Activated CD8-positive, alpha-beta memory T cell treated with anti-CD3 and anti-CD28 coated beads for 36 hours (primary cell): ENCODE data around the gene VDR. TPM values are rescaled to one million over a fixed set of nuclear protein-coding genes. Genes with fewer than 3 reads are reported as not detected.

Source experiments
- CTCF ChIA-PET: fragments of 350-600 bp; sonication (Branson Sonifier 250); formaldehyde crosslinking; loops from one replicate; lab custom pipeline; 2021; ENCODE audit warnings: antibody characterized with exemption; lab: Charles Lee
- POLR2A ChIA-PET: fragments of 350-600 bp; sonication (Branson Sonifier 250); formaldehyde crosslinking; loops from one replicate; lab custom pipeline; 2021; ENCODE audit warnings: antibody characterized with exemption; lab: Charles Lee
- total RNA-seq, 2 experiments: library from RNA; stranded (reverse); gene quantifications; one replicate each; pipeline ENCODE4 v1.2.3, GENCODE V29; 2021

Gene VDR
- total RNA-seq, 2 experiments from 2014 or later = 104 to 106 TPM

DNA sequence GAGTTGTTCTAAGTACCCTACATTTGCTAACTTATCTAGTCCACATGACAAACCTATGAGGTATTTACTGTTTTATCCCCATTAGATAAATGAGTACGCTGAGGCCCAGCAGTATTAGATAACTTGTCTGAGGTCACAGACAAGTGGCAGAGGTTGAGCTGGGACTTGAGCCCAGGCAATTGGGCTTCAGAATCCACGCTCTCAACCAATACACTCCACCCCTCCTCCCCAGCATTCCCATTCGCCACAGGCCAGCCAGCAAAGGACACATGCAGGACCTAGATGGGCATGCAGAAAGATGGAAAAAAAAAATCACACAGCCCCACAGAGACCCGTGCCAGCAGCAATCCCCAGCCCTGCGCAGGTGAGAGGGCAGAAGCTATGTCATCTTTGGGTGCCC, 97.5 kb downstream of the VDR start:
- CTCF ChIA-PET = interaction anchor here (0.9 to 12.3 kb wide), 11 partner anchors 10 to 92 kb away, joined by 3 to 185 read pairs (median 4); partner anchors contain the start of gene HDAC7
- POLR2A ChIA-PET = interaction anchor here (1.2 to 2.8 kb wide), 7 partner anchors 9 to 78 kb away, joined by 4 to 39 read pairs (median 8); partner anchors contain the start of gene HDAC7

DNA sequence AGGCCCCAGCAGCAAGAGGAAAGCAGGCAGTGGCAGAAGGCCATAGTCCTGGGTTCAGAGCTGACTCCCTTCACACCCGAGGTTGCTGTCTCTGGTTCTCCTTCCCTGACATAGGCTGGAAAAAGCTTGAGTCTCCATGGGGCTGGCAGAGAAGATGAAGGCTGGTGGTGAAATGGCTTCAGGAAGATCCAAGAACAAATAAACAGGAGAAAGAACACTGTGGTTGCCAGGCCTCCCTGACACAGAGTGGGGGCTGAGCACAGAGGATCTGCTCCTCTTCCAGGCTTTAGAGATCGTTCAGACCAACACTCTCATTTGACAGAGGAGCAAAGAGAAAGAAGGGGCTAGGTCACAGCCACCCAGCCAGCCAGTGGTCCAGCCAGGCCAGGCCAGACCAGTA, 99.4 kb downstream of the VDR start:
- CTCF ChIA-PET = interaction anchor here (1.0 to 12.3 kb wide), 3 partner anchors 32 to 90 kb away, joined by 3 to 185 read pairs (median 3); no protein-coding TSS in a partner anchor
- POLR2A ChIA-PET = interaction anchor here (1.1 kb wide), 1 partner anchor 26 kb away, joined by 5 read pairs; no protein-coding TSS in a partner anchor

- ChIA-PET POLR2A (interaction anchor here (1.1 kb wide), 1 partner anchor 28 kb away, joined by 5 read pairs; no protein-coding TSS in a partner anchor), CTCF (interaction anchor here (0.5 to 12.3 kb wide), 7 partner anchors 9 to 88 kb away, joined by 3 to 185 read pairs (median 3); no protein-coding TSS in a partner anchor)
These were observed 100.6 kb downstream of the VDR start for GRCh38 chr12:47804171-47804570.

- ChIA-PET POLR2A (no interaction called here), CTCF (interaction anchor here (1.1 to 12.3 kb wide), 6 partner anchors 8 to 88 kb away, joined by 3 to 185 read pairs (median 9); no protein-coding TSS in a partner anchor)
These were observed 101.5 kb downstream of the VDR start for GRCh38 chr12:47803191-47803875.

DNA sequence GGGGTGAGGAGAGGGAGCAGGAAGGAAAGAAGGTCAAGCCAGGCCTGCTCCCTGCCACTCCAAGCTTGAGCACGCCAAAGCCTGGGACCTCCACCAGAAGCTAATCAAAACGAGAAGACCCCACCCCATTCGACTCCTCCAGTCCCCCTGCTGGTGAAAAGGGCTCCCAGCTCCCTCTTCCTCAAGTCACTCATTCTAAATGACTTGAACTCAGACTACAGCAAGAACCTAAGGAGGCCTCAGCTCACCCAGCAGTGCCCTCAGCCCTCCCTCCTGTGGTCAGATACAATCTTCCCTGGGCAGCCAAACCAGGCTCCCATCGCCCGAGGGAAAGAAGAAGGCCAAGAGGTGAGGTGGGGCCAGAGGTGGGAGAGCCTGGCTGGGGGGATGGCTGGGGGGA, 102.5 kb downstream of the VDR start:
- CTCF ChIA-PET = interaction anchor here (0.9 to 3.5 kb wide), 7 partner anchors 8 to 36 kb away, joined by 3 to 13 read pairs (median 5); no protein-coding TSS in a partner anchor
- POLR2A ChIA-PET = interaction anchor here (1.0 kb wide), 1 partner anchor 17 kb away, joined by 3 read pairs; the partner anchor contains the start of gene HDAC7

DNA sequence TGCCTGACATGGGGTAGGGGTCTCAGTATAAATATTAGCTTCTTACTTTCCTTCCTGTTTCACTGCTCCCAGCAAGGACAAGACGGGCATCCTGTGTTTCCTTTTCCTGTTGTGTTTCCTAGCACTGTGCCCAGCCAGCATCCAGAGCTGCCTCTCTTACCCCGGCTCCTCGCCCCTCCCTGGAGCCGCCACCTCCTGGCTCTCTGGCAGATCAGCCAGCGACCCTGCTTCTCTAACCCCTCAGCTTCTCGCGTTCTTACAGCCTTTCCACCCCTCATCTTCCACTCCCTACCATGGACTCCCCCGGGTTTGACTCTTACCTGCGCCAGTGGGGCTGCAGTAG, 102.9 kb downstream of the VDR start:
- CTCF ChIA-PET = interaction anchor here (0.9 to 3.5 kb wide), 9 partner anchors 9 to 60 kb away, joined by 3 to 13 read pairs (median 5); no protein-coding TSS in a partner anchor
- POLR2A ChIA-PET = interaction anchor here (1.0 kb wide), 2 partner anchors 17 to 31 kb away, joined by 3 to 4 read pairs; partner anchors contain the start of gene HDAC7

GRCh38 chr12:47801170-47801903, 103.5 kb downstream of the VDR start:
- POLR2A ChIA-PET = interaction anchor here (1.0 kb wide), 1 partner anchor 32 kb away, joined by 4 read pairs; no protein-coding TSS in a partner anchor
- CTCF ChIA-PET = interaction anchor here (0.9 to 3.5 kb wide), 9 partner anchors 9 to 60 kb away, joined by 3 to 13 read pairs (median 5); no protein-coding TSS in a partner anchor

DNA sequence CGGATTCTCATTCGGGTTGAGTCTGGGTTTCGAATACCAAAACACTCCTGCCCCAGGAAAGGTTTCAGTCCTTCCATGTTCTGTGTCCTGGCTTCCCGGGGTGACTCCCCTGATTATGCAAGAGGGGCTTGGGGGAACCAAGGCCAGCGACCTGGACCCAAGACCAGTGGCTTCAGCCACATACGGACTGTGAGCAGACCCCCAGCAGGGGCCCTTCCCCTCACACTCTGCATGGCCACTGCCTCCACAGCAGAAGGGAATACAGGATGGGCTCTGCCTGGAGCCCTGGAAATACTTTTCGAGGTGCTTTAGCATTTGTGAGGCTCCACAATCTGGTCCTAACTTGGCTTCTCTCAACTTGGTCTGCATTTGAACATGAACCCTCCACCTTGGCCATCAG, 104.2 kb downstream of the VDR start:
- CTCF ChIA-PET = interaction anchor here (1.3 to 3.5 kb wide), 7 partner anchors 12 to 85 kb away, joined by 3 to 13 read pairs (median 5); no protein-coding TSS in a partner anchor
- POLR2A ChIA-PET = no interaction called here

- POLR2A ChIA-PET = no interaction called here
- CTCF ChIA-PET = interaction anchor here (1.5 to 2.6 kb wide), 2 partner anchors 39 to 84 kb away, joined by 4 to 20 read pairs; no protein-coding TSS in a partner anchor
These were observed 105.3 kb downstream of the VDR start for GRCh38 chr12:47799357-47799955.

DNA sequence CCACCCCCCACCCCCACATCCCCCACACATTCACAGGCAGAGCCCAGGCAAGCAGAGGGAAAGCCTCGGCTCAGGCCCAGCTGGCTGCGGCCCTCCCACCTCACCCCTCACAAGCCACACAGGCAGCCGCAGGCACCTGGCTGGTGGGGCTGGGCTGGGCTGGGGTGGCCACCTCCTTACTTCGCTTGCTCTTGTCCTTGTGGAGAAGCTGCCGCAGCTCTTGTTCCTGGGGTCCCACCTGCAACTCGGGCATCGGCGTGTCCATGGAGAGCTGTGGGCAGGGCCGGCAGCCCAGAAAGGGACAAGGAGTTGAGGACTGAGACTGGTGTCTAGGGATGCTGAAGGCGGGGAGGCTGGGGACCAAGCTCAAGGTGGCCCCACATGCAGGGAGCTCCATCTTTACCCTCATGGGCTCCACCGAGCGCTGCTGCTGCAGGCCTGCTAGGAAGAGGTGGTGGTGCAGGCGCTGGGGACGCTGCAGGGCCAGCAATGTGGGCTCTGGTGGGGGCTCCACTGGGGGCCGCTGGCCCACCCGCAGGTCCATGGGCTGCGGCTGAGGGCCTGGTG, 106.3 kb downstream of the VDR start:
- POLR2A ChIA-PET = interaction anchor here (1.2 to 1.4 kb wide), 2 partner anchors 10 to 20 kb away, joined by 4 read pairs; no protein-coding TSS in a partner anchor
- CTCF ChIA-PET = interaction anchor here (0.8 to 2.6 kb wide), 6 partner anchors 9 to 56 kb away, joined by 3 to 20 read pairs (median 4); no protein-coding TSS in a partner anchor

DNA sequence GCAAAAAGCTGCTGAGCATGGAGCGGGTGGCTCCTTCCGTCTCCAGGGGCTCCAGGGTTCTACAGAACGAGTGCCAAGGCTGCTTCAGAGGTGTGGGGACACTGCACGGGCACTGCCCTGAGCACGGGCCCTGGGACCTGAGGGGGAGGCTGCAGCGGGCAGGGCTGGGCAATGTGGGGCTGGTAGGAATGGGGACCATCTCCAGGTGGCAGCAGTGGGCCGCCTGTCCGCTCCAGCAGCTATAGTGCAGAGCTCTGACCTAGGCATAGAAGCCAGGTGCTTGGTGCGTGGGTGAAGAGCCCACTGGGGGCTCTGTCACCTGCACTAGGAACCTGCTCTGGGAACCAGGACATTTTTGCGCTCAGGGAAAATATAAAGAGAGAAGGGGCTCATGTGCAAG, 107.4 kb downstream of the VDR start:
- ChIA-PET CTCF (interaction anchor here (0.7 to 2.6 kb wide), 9 partner anchors 11 to 89 kb away, joined by 3 to 20 read pairs (median 3); no protein-coding TSS in a partner anchor), POLR2A (interaction anchor here (0.7 to 1.4 kb wide), 3 partner anchors 19 to 41 kb away, joined by 4 read pairs; no protein-coding TSS in a partner anchor)

- CTCF ChIA-PET = interaction anchor here (0.8 to 0.9 kb wide), 2 partner anchors 8 to 16 kb away, joined by 3 to 6 read pairs; no protein-coding TSS in a partner anchor
- POLR2A ChIA-PET = interaction anchor here (0.6 kb wide), 2 partner anchors 156 to 165 kb away, joined by 5 to 7 read pairs; no protein-coding TSS in a partner anchor
These were observed 108.9 kb downstream of the VDR start for GRCh38 chr12:47795814-47796411.

DNA sequence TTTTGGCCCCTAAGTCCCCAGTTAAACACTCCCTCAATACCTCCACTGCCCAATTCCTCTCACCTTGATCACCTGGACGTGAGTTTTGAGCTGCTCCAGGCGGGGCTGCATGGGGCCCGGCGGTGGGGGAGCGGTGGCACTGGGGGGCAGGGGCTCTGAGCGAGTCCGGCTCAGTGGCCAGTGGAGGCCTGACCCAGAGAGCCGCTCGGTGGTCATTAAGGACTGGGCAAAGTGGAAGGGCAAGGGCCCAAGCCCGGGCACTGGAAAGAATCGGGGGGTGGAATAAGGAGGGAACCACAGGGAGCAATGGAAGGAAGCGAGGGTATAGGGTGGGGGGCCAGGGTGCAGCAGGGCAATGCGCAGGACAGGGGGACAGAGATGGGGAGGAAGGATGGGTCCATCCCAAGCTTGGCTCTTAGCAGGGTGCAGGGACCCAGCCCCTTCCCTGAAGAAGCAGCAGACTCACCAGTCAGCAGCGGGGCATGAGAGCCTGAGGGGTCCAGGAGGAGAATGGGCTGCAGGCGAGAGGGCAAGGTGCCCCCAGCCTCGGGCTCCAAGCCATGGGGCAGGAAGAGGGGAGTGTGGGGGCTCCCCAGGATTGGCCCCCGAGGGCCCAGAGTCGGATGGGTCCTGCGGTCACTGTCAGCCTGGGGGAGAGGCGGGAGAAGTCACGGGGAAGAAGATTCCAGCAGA, 109.5 kb downstream of the VDR start:
- POLR2A ChIA-PET = interaction anchor here (0.6 kb wide), 1 partner anchor 166 kb away, joined by 5 read pairs; no protein-coding TSS in a partner anchor
- CTCF ChIA-PET = interaction anchor here (0.9 kb wide), 1 partner anchor 9 kb away, joined by 6 read pairs; no protein-coding TSS in a partner anchor

- POLR2A ChIA-PET = no interaction called here
These were observed 110.1 kb downstream of the VDR start for GRCh38 chr12:47794679-47795078.

GRCh38 chr12:47793015-47793681, 111.6 kb downstream of the VDR start:
- ChIA-PET POLR2A (no interaction called here), CTCF (interaction anchor here (0.9 to 1.2 kb wide), 3 partner anchors 45 to 78 kb away, joined by 3 to 4 read pairs (median 3); no protein-coding TSS in a partner anchor)

More at GRCh38 chr12:47794679-47795078, 110.1 kb downstream of the VDR start:
- CTCF ChIA-PET = interaction anchor here (0.7 kb wide), 1 partner anchor 53 kb away, joined by 3 read pairs; no protein-coding TSS in a partner anchor

- POLR2A ChIA-PET = interaction anchor here (0.6 kb wide), 1 partner anchor 14 kb away, joined by 3 read pairs; no protein-coding TSS in a partner anchor
- CTCF ChIA-PET = interaction anchor here (1.0 to 1.4 kb wide), 3 partner anchors 10 to 77 kb away, joined by 3 to 5 read pairs (median 3); no protein-coding TSS in a partner anchor
These were observed 112.9 kb downstream of the VDR start for GRCh38 chr12:47791874-47792273.
